Naive B cell (primary cell): ENCODE results near the gene CNTNAP4. TPM values are rescaled to one million over a fixed set of nuclear protein-coding genes. Genes with fewer than 3 reads are reported as not detected.

ENCODE experiments used
- ATAC-seq, 2 donors: fragments of 150-1000 bp; cut with Tn5 transposase; 2 replicates each; pipeline ENCODE4 v1.10.0; 2021; ENCODE audit warnings: low read depth in 2 of 2, mild to moderate bottlenecking in 2 of 2, moderate library complexity in 2 of 2
- DNase-seq: peaks from one replicate; pipeline ENCODE4 v3.0.0; 2022
- H3K27ac Mint-ChIP-seq, 6 donors: one replicate each; pipeline ENCODE4 v1.8.0; 2020 to 2022; ENCODE audit warnings: mild to moderate bottlenecking in 6 of 6, mixed read lengths in 6 of 6, moderate library complexity in 5 of 6, inconsistent platforms in 2 of 6
- H3K27me3 Mint-ChIP-seq, 3 donors: one replicate each; pipeline ENCODE4 v1.8.0; 2021 to 2022; ENCODE audit warnings: mixed read lengths in 3 of 3, mild to moderate bottlenecking in 1 of 3
- H3K36me3 Mint-ChIP-seq, 2 donors: one replicate each; pipeline ENCODE4 v1.8.0; 2020 to 2022; ENCODE audit warnings: mixed read lengths in 2 of 2, inconsistent platforms in 1 of 2, mild to moderate bottlenecking in 1 of 2
- H3K4me1 Mint-ChIP-seq, 3 donors: one replicate each; pipeline ENCODE4 v1.8.0; 2020 to 2022; ENCODE audit warnings: mixed read lengths in 3 of 3, inconsistent platforms in 1 of 3, mild to moderate bottlenecking in 1 of 3, moderate library complexity in 1 of 3
- H3K4me3 Mint-ChIP-seq, 8 donors: one replicate each; pipeline ENCODE4 v1.8.0; 2020 to 2022; ENCODE audit warnings: mild to moderate bottlenecking in 8 of 8, mixed read lengths in 8 of 8, moderate library complexity in 8 of 8, inconsistent platforms in 2 of 8
- H3K9me3 Mint-ChIP-seq, 7 donors: one replicate each; pipeline ENCODE4 v1.8.0; 2020 to 2022; ENCODE audit warnings: mixed read lengths in 7 of 7, mild to moderate bottlenecking in 5 of 7, inconsistent platforms in 2 of 7, moderate library complexity in 1 of 7
- polyA plus RNA-seq, 6 donors: library from polyadenylated mRNA; unstranded; fragments of 300-500 nt; fragmentation: Illumina TruSeq; gene quantifications; one replicate each; pipeline ENCODE4 v1.2.3, GENCODE V29; 2021; ENCODE audit warnings: low read depth in 6 of 6

The CNTNAP4 gene
- polyA plus RNA-seq, 6 donors from 2014 or later = not detected

- Mint-ChIP-seq H3K9me3 (peaks cover 0 to 5% (median 0%) of the 10 kb centered on the region in 7 donors), H3K27ac (no peak overlapping the region), H3K36me3 (no peaks in the 10 kb centered on the region), H3K27me3 (peaks cover 4 to 12% (median 9%) of the 10 kb centered on the region in 3 donors), H3K4me1 (peaks cover 0 to 4% (median 0%) of the 10 kb centered on the region in 3 donors), H3K4me3 (no peak overlapping the region)
- ATAC-seq (no peak), DNase-seq (no peak)
Measured at GRCh38 chr16:76278980-76279379, 1.8 kb downstream of the CNTNAP4 start.

GRCh38 chr16:76280421-76281215 is 3.4 kb downstream of the CNTNAP4 start:
- no peaks in the 10 kb centered on the region for H3K36me3 Mint-ChIP-seq
- ATAC-seq = no peak
- H3K27me3 Mint-ChIP-seq = peaks cover 4 to 12% (median 9%) of the 10 kb centered on the region in 3 donors
- H3K27ac Mint-ChIP-seq = no peak overlapping the region
- peaks cover 0 to 4% (median 0%) of the 10 kb centered on the region in 3 donors for H3K4me1 Mint-ChIP-seq
- H3K4me3 Mint-ChIP-seq = no peak overlapping the region
- DNase-seq = no peak
- peaks cover 0 to 1% (median 0%) of the 10 kb centered on the region in 7 donors for H3K9me3 Mint-ChIP-seq

DNA sequence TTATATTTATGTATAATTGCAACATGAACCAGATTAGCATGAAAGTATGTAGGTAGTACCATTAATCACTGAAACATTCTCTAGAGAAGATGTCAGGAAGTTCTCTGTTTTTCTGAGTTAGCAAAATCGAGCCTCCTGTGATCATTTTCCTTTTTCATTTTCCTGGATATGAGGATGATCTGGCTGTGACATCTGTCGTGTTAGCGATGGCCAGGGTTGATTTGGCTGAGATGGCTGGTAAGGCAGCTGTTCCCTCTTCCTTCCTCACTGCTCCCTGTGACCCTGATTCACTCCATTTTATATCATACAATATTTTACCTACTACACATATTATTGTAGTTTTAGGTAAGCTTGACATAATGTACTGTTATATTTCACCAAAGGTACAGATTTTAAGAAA is 10.3 kb downstream of the CNTNAP4 start:
- H3K27me3 Mint-ChIP-seq = no peaks in the 10 kb centered on the region
- ATAC-seq = no peak
- peaks cover 0 to 6% (median 0%) of the 10 kb centered on the region in 7 donors for H3K9me3 Mint-ChIP-seq
- no peaks in the 10 kb centered on the region for H3K36me3 Mint-ChIP-seq
- no peaks in the 10 kb centered on the region for H3K4me1 Mint-ChIP-seq
- no peak overlapping the region for H3K27ac Mint-ChIP-seq
- no peak for DNase-seq
- H3K4me3 Mint-ChIP-seq = no peak overlapping the region

DNA sequence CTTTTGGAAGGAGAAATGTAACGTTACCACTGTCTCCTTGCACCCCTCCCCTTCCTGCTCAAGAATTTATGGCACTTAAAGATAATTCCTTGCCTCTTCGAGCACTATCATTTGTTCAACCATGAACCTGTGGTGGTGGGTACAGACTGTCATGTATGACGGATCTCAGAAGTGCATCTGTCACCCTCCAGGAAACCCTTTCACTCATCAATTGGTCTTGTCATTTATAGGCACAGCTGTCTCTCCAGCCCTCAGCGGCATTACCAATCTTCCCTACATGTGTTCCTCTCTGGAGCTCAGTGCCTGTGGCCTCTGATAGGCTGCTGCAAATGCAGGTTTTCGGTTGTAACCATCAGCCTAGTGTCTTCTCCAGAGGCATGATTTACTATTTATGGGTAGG is 15.0 kb downstream of the CNTNAP4 start:
- Mint-ChIP-seq H3K27me3 (peaks cover 0 to 6% (median 0%) of the 10 kb centered on the region in 3 donors), H3K27ac (no peak overlapping the region), H3K9me3 (peaks cover 0 to 6% (median 0%) of the 10 kb centered on the region in 7 donors), H3K36me3 (no peaks in the 10 kb centered on the region), H3K4me1 (no peaks in the 10 kb centered on the region), H3K4me3 (no peak overlapping the region)
- DNase-seq (no peak), ATAC-seq (no peak)

DNA sequence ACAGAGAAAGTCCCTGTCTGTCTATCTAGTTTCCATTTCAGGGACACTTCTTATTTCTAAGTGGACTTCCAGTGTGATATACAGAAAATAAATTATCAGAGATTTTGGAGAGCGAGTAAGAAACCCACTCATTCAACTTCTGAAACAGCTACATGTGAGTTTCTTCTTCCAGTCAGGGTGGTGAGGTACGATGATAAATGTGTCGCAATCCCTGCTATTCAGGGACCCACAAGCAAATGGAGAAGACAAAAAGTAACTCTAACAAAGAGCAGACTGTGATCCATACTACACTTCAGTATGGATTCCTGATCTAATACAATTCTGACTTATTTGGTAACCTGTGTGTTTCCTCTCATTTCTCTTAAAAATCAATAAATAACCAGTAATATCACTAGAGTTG is 16.8 kb downstream of the CNTNAP4 start:
- H3K36me3 Mint-ChIP-seq = no peaks in the 10 kb centered on the region
- no peak overlapping the region for H3K27ac Mint-ChIP-seq
- peaks cover 0 to 6% (median 0%) of the 10 kb centered on the region in 3 donors for H3K27me3 Mint-ChIP-seq
- peaks cover 0 to 7% (median 0%) of the 10 kb centered on the region in 7 donors for H3K9me3 Mint-ChIP-seq
- H3K4me3 Mint-ChIP-seq = no peak overlapping the region
- DNase-seq (no peak), ATAC-seq (no peak)
- no peaks in the 10 kb centered on the region for H3K4me1 Mint-ChIP-seq

GRCh38 chr16:76294396-76295214 is 17.4 kb downstream of the CNTNAP4 start:
- Mint-ChIP-seq H3K4me3 (no peak overlapping the region), H3K4me1 (no peaks in the 10 kb centered on the region), H3K27me3 (peaks cover 0 to 6% (median 0%) of the 10 kb centered on the region in 3 donors), H3K27ac (no peak overlapping the region), H3K9me3 (peaks cover 0 to 7% (median 0%) of the 10 kb centered on the region in 7 donors), H3K36me3 (no peaks in the 10 kb centered on the region)
- DNase-seq (no peak), ATAC-seq (no peak)

DNA sequence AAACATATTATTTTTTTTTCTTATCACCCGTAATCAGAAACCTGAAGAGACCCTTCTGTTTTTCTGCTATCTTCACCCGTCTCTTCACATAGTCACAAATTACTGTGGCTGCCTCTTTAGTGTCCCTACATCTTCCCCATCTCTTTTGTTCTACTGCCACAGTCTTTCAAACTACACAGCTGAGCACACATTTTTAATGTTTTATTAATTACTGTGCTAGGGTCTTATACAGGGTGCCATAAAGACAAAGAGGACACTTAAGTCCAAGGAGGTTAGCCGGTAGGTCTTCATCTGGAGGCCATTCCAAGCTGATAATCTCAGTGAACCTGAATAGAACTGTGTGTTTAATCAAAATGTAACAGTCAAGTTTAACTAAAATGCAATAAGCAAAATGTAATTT is 20.7 kb downstream of the CNTNAP4 start:
- DNase-seq (no peak), ATAC-seq (no peak)
- Mint-ChIP-seq H3K27me3 (peaks cover 0 to 6% (median 0%) of the 10 kb centered on the region in 3 donors), H3K36me3 (no peaks in the 10 kb centered on the region), H3K27ac (no peak overlapping the region), H3K4me1 (no peaks in the 10 kb centered on the region), H3K4me3 (no peak overlapping the region), H3K9me3 (peaks cover 0 to 7% (median 0%) of the 10 kb centered on the region in 7 donors)

- DNase-seq (no peak), ATAC-seq (no peak)
- H3K27ac Mint-ChIP-seq = no peak overlapping the region
- no peaks in the 10 kb centered on the region for H3K36me3 Mint-ChIP-seq
- peaks cover 0 to 3% (median 0%) of the 10 kb centered on the region in 7 donors for H3K9me3 Mint-ChIP-seq
- H3K4me3 Mint-ChIP-seq = no peak overlapping the region
- H3K27me3 Mint-ChIP-seq = no peaks in the 10 kb centered on the region
- H3K4me1 Mint-ChIP-seq = no peaks in the 10 kb centered on the region
Measured at GRCh38 chr16:76303637-76304314, 26.6 kb downstream of the CNTNAP4 start.

DNA sequence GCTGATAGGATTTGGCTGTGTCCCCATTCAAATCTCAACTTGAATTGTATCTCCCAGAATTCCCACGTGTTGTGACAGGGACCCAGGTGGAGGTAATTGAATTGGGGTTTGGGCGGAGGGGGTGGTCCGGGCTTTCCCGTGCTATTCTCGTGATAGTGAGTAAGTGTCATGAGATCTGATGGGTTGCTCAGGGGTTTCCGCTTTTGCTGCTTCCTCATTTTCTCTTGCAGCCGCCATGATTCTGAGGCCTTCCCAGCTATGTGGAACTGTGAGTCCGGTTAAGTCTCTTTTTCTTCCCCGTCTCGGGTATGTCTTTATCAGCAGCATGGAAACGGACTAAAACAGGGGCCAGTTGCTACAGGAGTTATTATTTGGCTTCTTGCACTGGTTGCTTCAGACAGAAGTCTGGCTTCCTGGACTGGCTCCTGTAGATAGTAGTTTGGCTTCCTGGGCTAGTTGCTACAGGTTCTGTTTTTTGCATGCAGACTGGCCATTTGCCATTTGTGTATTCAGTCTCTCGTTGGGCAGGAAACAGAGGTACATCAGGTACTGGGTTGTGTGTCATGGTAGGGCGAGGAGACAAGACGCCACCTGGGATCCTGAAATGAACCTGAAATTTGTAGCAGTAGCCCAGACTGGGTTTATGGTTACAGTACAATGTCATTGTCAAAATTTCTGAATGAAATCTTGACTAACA is 32.6 kb downstream of the CNTNAP4 start:
- no peak overlapping the region for H3K27ac Mint-ChIP-seq

GRCh38 chr16:76311260-76311659 is 34.1 kb downstream of the CNTNAP4 start:
- ATAC-seq (no peak), DNase-seq (no peak)
- Mint-ChIP-seq H3K9me3 (peaks cover 0 to 10% (median 3%) of the 10 kb centered on the region in 7 donors), H3K27me3 (no peaks in the 10 kb centered on the region), H3K4me1 (no peaks in the 10 kb centered on the region), H3K4me3 (no peak overlapping the region), H3K36me3 (no peaks in the 10 kb centered on the region), H3K27ac (no peak overlapping the region)

More for the DNA sequence above, 32.6 kb downstream of the CNTNAP4 start:
- Mint-ChIP-seq H3K9me3 (peaks cover 0 to 10% (median 3%) of the 10 kb centered on the region in 7 donors), H3K4me1 (no peaks in the 10 kb centered on the region), H3K27me3 (no peaks in the 10 kb centered on the region), H3K36me3 (no peaks in the 10 kb centered on the region), H3K4me3 (no peak overlapping the region)
- ATAC-seq = no peak
- DNase-seq = no peak

DNA sequence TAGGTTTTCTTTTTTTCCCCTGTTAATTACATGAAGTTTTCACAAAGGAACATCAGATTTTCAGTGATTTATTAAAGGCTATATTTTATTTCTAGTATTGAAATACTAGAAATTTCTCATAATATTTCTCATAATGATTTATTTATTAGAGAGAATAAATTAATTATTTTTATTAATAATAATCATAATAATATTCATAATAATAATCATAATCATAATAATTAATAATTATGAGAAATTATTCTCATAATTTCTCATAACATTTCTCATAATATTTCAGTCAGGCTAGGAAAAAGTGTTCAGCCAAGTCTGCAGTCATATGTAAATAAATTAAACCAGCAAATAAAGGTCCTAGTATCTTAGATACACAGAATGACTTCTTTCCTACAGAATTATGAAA is 41.4 kb downstream of the CNTNAP4 start:
- no peaks in the 10 kb centered on the region for H3K36me3 Mint-ChIP-seq
- H3K4me3 Mint-ChIP-seq = no peak overlapping the region
- DNase-seq = no peak
- no peak overlapping the region for H3K27ac Mint-ChIP-seq
- no peaks in the 10 kb centered on the region for H3K4me1 Mint-ChIP-seq
- peaks cover 0 to 6% (median 0%) of the 10 kb centered on the region in 3 donors for H3K27me3 Mint-ChIP-seq
- no peak for ATAC-seq
- peaks cover 0 to 2% (median 0%) of the 10 kb centered on the region in 7 donors for H3K9me3 Mint-ChIP-seq

- Mint-ChIP-seq H3K27me3 (no peaks in the 10 kb centered on the region), H3K4me1 (no peaks in the 10 kb centered on the region), H3K9me3 (peaks cover 0 to 10% (median 5%) of the 10 kb centered on the region in 7 donors), H3K36me3 (no peaks in the 10 kb centered on the region), H3K27ac (no peak overlapping the region), H3K4me3 (no peak overlapping the region)
- DNase-seq (no peak), ATAC-seq (no peak)
Measured at GRCh38 chr16:76329106-76329505, 51.9 kb downstream of the CNTNAP4 start.
